Right lobe of liver (tissue), 6 donors: ENCODE results near the gene USP28. TPM values are rescaled to one million over a fixed set of nuclear protein-coding genes. Genes with fewer than 3 reads are reported as not detected.

ENCODE experiments used
- ATAC-seq, 4 donors: fragments of 200-7000 bp; cut with Tn5 transposase; one replicate each; pipeline ENCODE4 v1.9.1; 2020; ENCODE audit warnings: mild to moderate bottlenecking in 4 of 4, moderate library complexity in 4 of 4
- DNase-seq, 3 donors: peaks; one replicate each; pipeline ENCODE4 v3.0.0-alpha.2; 2020
- H3K27ac ChIP-seq, 3 donors: fragments of 200-600 bp; one replicate each; pipeline ENCODE4 v1.8.0; 2022
- H3K27me3 ChIP-seq, 2 donors: fragments of 200-600 bp; one replicate each; pipeline ENCODE4 v1.8.0; 2022
- H3K36me3 ChIP-seq, 4 donors: fragments of 200-600 bp; sonication (generic) in 1 of 4; one replicate each; pipeline versions ENCODE4 v1.5.1 to v1.8.0; 2017 to 2022; ENCODE audit warnings: control low read depth in 1 of 4
- H3K4me1 ChIP-seq, 4 donors: fragments of 200-600 bp; sonication (generic) in 1 of 4; one replicate each; pipeline versions ENCODE4 v1.5.1 to v1.8.0; 2017 to 2022; ENCODE audit warnings: control low read depth in 1 of 4
- H3K4me3 ChIP-seq, 3 donors: fragments of 200-600 bp; one replicate each; pipeline ENCODE4 v1.8.0; 2022
- H3K9me3 ChIP-seq, 4 donors: fragments of 200-600 bp; sonication (generic) in 1 of 4; one replicate each; pipeline versions ENCODE4 v1.5.1 to v1.8.0; 2017 to 2022; ENCODE audit warnings: control low read depth in 1 of 4
- CTCF ChIP-seq, 4 donors: fragments of 200-600 bp in 3 of 4; fragments of 450-650 bp in 1 of 4; IDR thresholded peaks; one replicate each; pipeline versions ENCODE4 v1.5.1 to v1.8.0; 2016 to 2022; ENCODE audit warnings: antibody characterized with exemption in 4 of 4, mild to moderate bottlenecking in 2 of 4
- POLR2A ChIP-seq: fragments of 450-650 bp; IDR thresholded peaks from one replicate; pipeline ENCODE4 v1.6.1; 2017; ENCODE audit warnings: antibody characterized with exemption, mild to moderate bottlenecking
- WGBS: methylation state at CpG from one replicate; pipeline ENCODE4 v1.1.6; 2018; ENCODE audit warnings: low coverage, low lambda C conversion rate; ENCODE audit not compliant: insufficient coverage; ENCODE audit errors: missing lambda C conversion rate; 5-methylcytosine and 5-hydroxymethylcytosine counted together
- intact Hi-C, 2 donors: fragments of 100-400 bp; cut with DNase I; formaldehyde crosslinking; loops; one replicate each; pipeline versions ENCODE4 v1.11.2 to v1.14.1; 2022
- total RNA-seq, 6 experiments: library from RNA; depleted of rRNA in 2 of 6; stranded (reverse); fragments of >200 nt in 2 of 6; fragmentation: NEBNext Ultra II Directional in 3 of 6; extraction: Animal tissue kit (Norgen Biotek cat#: 25700) in 3 of 6; gene quantifications; one replicate each; pipeline versions ENCODE4 v1.1.0 to v1.2.4, GENCODE V29; 2016 to 2023
- donor health status: DM: no; HTN: yes; CAD: no.
- donor health status: DM: no; HTN: no; CAD: no.
- donor health status: DM: no; HTN: no; CAD: no.
- donor health status: DM: no; HTN: yes; CAD: no.
- donor health status: DM: no; HTN: yes; CAD: no.

USP28 gene
- total RNA-seq, 6 experiments from 2014 or later: 12.1 to 15.3 (median 14.4) TPM

GRCh38 chr11:113874096-113874495 lies 1.3 kb downstream of the USP28 start:
- Histone ChIP-seq H3K4me3 (peak overlapping the region in 2 of 3 donors; percentile 61 to 69), H3K36me3 (no peaks in the 10 kb centered on the region), H3K27me3 (no peaks in the 10 kb centered on the region), H3K27ac (no peak overlapping the region), H3K4me1 (peaks cover 0 to 8% (median 2%) of the 10 kb centered on the region in 4 donors), H3K9me3 (no peaks in the 10 kb centered on the region)
- TF ChIP-seq POLR2A: no peak
- TF ChIP-seq CTCF (IDR thresholded peaks at IDR 0.05): no peak
- ATAC-seq (no peak), DNase-seq (no peak)
- intact Hi-C loops: no loop called here
- 90% methylated on average over 10 of the region's 19 CpGs for WGBS

- DNase-seq (no peak), ATAC-seq (no peak)
- no peak overlapping the region for H3K4me3 ChIP-seq
- 76% methylated on average over 5 of the region's 5 CpGs for WGBS
- no peaks in the 10 kb centered on the region for H3K36me3 ChIP-seq
- TF ChIP-seq CTCF (IDR thresholded peaks at IDR 0.05): no peak
- no peak for TF ChIP-seq POLR2A
- no peaks in the 10 kb centered on the region for H3K9me3 ChIP-seq
- H3K27me3 ChIP-seq: no peaks in the 10 kb centered on the region
- intact Hi-C loops: no loop called here
- peaks cover 0 to 8% (median 2%) of the 10 kb centered on the region in 4 donors for H3K4me1 ChIP-seq
- no peak overlapping the region for H3K27ac ChIP-seq
Observed at GRCh38 chr11:113873236-113873626, 2.1 kb downstream of the USP28 start.

- WGBS: 63% methylated on average over 3 of the region's 3 CpGs
- intact Hi-C loops: no loop called here
- no peak overlapping the region for H3K27ac ChIP-seq
- no peaks in the 10 kb centered on the region for H3K9me3 ChIP-seq
- TF ChIP-seq CTCF (IDR thresholded peaks at IDR 0.05): no peak
- TF ChIP-seq POLR2A: no peak
- no peaks in the 10 kb centered on the region for H3K27me3 ChIP-seq
- DNase-seq (no peak), ATAC-seq (no peak)
- H3K4me1 ChIP-seq: peaks cover 0 to 12% (median 6%) of the 10 kb centered on the region in 4 donors
- H3K36me3 ChIP-seq: no peaks in the 10 kb centered on the region
- no peak overlapping the region for H3K4me3 ChIP-seq
Observed at GRCh38 chr11:113871336-113871735, 4.0 kb downstream of the USP28 start.

- WGBS: 65% methylated on average over 3 of the region's 3 CpGs
- no peak overlapping the region for H3K4me3 ChIP-seq
- no peak for DNase-seq
- no peak overlapping the region for H3K27ac ChIP-seq
- peaks cover 0 to 11% (median 3%) of the 10 kb centered on the region in 4 donors for H3K4me1 ChIP-seq
- TF ChIP-seq CTCF (IDR thresholded peaks at IDR 0.05) (no peak), POLR2A (no peak)
- intact Hi-C loops: no loop called here
- H3K36me3 ChIP-seq: no peaks in the 10 kb centered on the region
- no peak for ATAC-seq
- no peaks in the 10 kb centered on the region for H3K27me3 ChIP-seq
- H3K9me3 ChIP-seq: no peaks in the 10 kb centered on the region
Observed at GRCh38 chr11:113867843-113868503, 7.4 kb downstream of the USP28 start.
